Uterus (tissue), 2 donors: Measurements from ENCODE around the gene ZFPL1.

ENCODE experiments used
- CTCF ChIP-seq, 4 experiments: fragments of 200-600 bp in 2 of 4; fragments of 450-650 bp in 2 of 4; sonication (generic) in 2 of 4; IDR thresholded peaks; one replicate each; pipeline ENCODE4 v1.5.1; 2016 to 2019; ENCODE audit warnings: antibody characterized with exemption in 4 of 4, mild to moderate bottlenecking in 2 of 4, moderate library complexity in 1 of 4
- POLR2A ChIP-seq, 2 donors: fragments of 450-650 bp; IDR thresholded peaks; one replicate each; pipeline ENCODE4 v1.6.1; 2016; ENCODE audit warnings: antibody characterized with exemption in 2 of 2, mild to moderate bottlenecking in 1 of 2, moderate library complexity in 1 of 2

GRCh38 chr11:65121447-65121864 is 37.4 kb downstream of the ZFPL1 start:
- TF ChIP-seq CTCF (IDR thresholded peaks at IDR 0.05), result no peak
- TF ChIP-seq POLR2A (IDR thresholded peaks at IDR 0.05), result no peak
